ENCODE data around the gene DCUN1D2. TPM values are rescaled to one million over a fixed set of nuclear protein-coding genes. Genes with fewer than 3 reads are reported as not detected.

DCUN1D2 gene
- total RNA-seq, 1 experiment from 2014 or later = 33.0 TPM

GRCh38 chr13:113520571-113520970, 30.1 kb upstream of the DCUN1D2 start:
- no peak for TF ChIP-seq EZH2 (IDR thresholded peaks at IDR 0.05; ENCODE audit: low read depth)
- TF ChIP-seq CTCF (conservative IDR thresholded peaks at IDR 0.05) = no peak
- peaks cover 9% of the 10 kb centered on the region; the same call in 1 of the 2 replicates for H3K36me3 ChIP-seq (ENCODE audit: low read depth)

GRCh38 chr13:113519556-113519955, 29.0 kb upstream of the DCUN1D2 start:
- POLR2A ChIA-PET (ENCODE audit: unreplicated experiment) = no interaction called here
- Histone ChIP-seq H3K4me2 (no peak overlapping the region), H3K36me3 (ENCODE audit: low read depth) (peaks cover 3% of the 10 kb centered on the region; the same call in 1 of the 2 replicates), H3K27me3 (ENCODE audit: insufficient read depth, low read depth) (no peaks in the 10 kb centered on the region), H3F3A (ENCODE audit: insufficient read depth, low read depth) (peaks cover 20% of the 10 kb centered on the region; the same call in 1 of the 2 replicates), H4K20me1 (ENCODE audit: insufficient read depth) (no peaks in the 10 kb centered on the region), H3K9me3 (ENCODE audit: insufficient read depth, low read depth) (no peaks in the 10 kb centered on the region), H3K27ac (no peak overlapping the region), H2AFZ (no peak overlapping the region), H3K4me1 (replicated peaks; ENCODE audit: insufficient read depth) (no peaks in the 10 kb centered on the region), H3K9me2 (ENCODE audit: insufficient read depth) (no peaks in the 10 kb centered on the region), H3K4me3 (no peak overlapping the region), H3K79me2 (ENCODE audit: low read depth) (0 out of 2 replicates have a peak, but pooled peaks cover 3% of the 10 kb centered on the region)
- DNase-seq = no peak
- intact Hi-C loops (cut with micrococcal nuclease; ENCODE audit: unreplicated experiment) = no loop called here
- TF ChIP-seq CTCF (conservative IDR thresholded peaks at IDR 0.05) (no peak), EZH2 (IDR thresholded peaks at IDR 0.05; ENCODE audit: low read depth) (no peak)
- CTCF ChIA-PET = interaction anchor here (0.6 kb wide), 1 partner anchor 181 kb away, joined by 15 read pairs; no protein-coding TSS in a partner anchor
- BruUV-seq (replicated peaks) = no TSS peak

More at GRCh38 chr13:113520571-113520970, 30.1 kb upstream of the DCUN1D2 start:
- Histone ChIP-seq H3K4me2 (no peak overlapping the region), H3K9me3 (ENCODE audit: insufficient read depth, low read depth) (no peaks in the 10 kb centered on the region), H3K4me3 (no peak overlapping the region), H2AFZ (no peak overlapping the region), H3K27me3 (ENCODE audit: insufficient read depth, low read depth) (no peaks in the 10 kb centered on the region), H3K27ac (no peak overlapping the region), H3K79me2 (ENCODE audit: low read depth) (0 out of 2 replicates have a peak, but pooled peaks cover 3% of the 10 kb centered on the region), H3K9me2 (ENCODE audit: insufficient read depth) (no peaks in the 10 kb centered on the region), H4K20me1 (ENCODE audit: insufficient read depth) (no peaks in the 10 kb centered on the region), H3K4me1 (replicated peaks; ENCODE audit: insufficient read depth) (no peaks in the 10 kb centered on the region), H3F3A (ENCODE audit: insufficient read depth, low read depth) (peaks cover 20% of the 10 kb centered on the region; the same call in 1 of the 2 replicates)
- ChIA-PET POLR2A (ENCODE audit: unreplicated experiment) (no interaction called here), CTCF (no interaction called here)
- DNase-seq = no peak
- no TSS peak for BruUV-seq (replicated peaks)
- intact Hi-C loops (cut with micrococcal nuclease; ENCODE audit: unreplicated experiment) = no loop called here

- no peak for TF ChIP-seq EZH2 (IDR thresholded peaks at IDR 0.05; ENCODE audit: low read depth)
- TF ChIP-seq CTCF (conservative IDR thresholded peaks at IDR 0.05) = no peak
- Histone ChIP-seq H3K9me3 (ENCODE audit: insufficient read depth, low read depth) (no peaks in the 10 kb centered on the region), H3K4me2 (no peak overlapping the region), H3K4me1 (replicated peaks; ENCODE audit: insufficient read depth) (no peaks in the 10 kb centered on the region), H3K27me3 (ENCODE audit: insufficient read depth, low read depth) (no peaks in the 10 kb centered on the region), H3K9me2 (ENCODE audit: insufficient read depth) (no peaks in the 10 kb centered on the region), H3K27ac (no peak overlapping the region), H3K4me3 (no peak overlapping the region), H3F3A (ENCODE audit: insufficient read depth, low read depth) (peaks cover 17% of the 10 kb centered on the region), H3K79me2 (ENCODE audit: low read depth) (no peaks in the 10 kb centered on the region), H4K20me1 (ENCODE audit: insufficient read depth) (no peaks in the 10 kb centered on the region), H3K36me3 (ENCODE audit: low read depth) (peaks cover 8% of the 10 kb centered on the region; the same call in 1 of the 2 replicates), H2AFZ (no peak overlapping the region)
- ChIA-PET CTCF (no interaction called here), POLR2A (ENCODE audit: unreplicated experiment) (no interaction called here)
- BruUV-seq (replicated peaks) = no TSS peak
- intact Hi-C loops (cut with micrococcal nuclease; ENCODE audit: unreplicated experiment) = no loop called here
- DNase-seq = no peak
Measured at GRCh38 chr13:113518076-113518803, 27.7 kb upstream of the DCUN1D2 start.
